NOMO-1 treated with dmso at 0.1 percent for 144 hours (cell line): Measurements from ENCODE around the gene JAGN1.
"Not testable (repeated sequence)": the region's sequence is repeated elsewhere in the genome, so short reads cannot be mapped to it uniquely, and the experiment has no call there.

Source experiments
- DNase-seq: peaks from one replicate; lab custom pipeline; 2025; ENCODE audit not compliant: unreplicated experiment; lab: John Stamatoyannopoulos, UW

JAGN1 gene

DNA sequence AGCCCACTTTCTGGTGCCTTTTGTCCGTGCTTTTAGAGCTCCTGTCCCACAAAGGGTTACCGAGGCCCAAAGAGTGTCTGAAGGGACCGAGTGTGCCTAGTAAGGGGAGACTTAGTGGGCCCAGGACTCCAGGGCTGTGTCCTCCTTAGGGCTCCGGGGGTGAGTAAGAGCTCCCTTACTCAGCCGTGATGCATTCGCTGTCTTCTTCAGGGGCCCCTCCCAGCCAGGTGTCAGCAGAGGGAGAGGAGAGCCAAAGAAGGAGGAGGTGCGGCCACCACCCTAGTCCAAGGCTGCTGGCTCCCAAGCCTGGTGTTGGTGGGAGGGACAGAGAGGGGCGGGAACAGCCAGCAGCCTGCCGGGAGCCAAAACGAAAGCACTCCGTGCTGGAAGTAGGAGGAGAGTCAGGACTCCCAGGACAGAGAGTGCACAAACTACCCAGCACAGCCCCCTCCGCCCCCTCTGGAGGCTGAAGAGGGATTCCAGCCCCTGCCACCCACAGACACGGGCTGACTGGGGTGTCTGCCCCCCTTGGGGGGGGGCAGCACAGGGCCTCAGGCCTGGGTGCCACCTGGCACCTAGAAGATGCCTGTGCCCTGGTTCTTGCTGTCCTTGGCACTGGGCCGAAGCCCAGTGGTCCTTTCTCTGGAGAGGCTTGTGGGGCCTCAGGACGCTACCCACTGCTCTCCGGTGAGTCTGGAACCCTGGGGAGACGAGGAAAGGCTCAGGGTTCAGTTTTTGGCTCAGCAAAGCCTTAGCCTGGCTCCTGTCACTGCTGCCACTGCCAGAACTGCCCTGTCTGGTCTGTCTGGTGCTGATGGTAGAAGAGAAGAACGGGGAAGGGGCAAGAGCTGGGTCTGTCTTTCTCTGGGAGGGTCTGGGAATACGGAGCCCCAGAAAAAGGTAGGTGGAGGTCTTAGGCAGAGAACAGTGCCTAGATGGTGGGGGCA is 26.6 kb downstream of the JAGN1 start, which contains the start of gene IL17RC:
Gene IL17RC, plus strand, starts transcription at position 365 of the 947 bp plus-strand sequence. Its CDS starts 218 bp downstream, at position 583.
- no peak for DNase-seq

GRCh38 chr3:9917820-9918219 is 27.4 kb downstream of the JAGN1 start:
- no peak for DNase-seq

DNA sequence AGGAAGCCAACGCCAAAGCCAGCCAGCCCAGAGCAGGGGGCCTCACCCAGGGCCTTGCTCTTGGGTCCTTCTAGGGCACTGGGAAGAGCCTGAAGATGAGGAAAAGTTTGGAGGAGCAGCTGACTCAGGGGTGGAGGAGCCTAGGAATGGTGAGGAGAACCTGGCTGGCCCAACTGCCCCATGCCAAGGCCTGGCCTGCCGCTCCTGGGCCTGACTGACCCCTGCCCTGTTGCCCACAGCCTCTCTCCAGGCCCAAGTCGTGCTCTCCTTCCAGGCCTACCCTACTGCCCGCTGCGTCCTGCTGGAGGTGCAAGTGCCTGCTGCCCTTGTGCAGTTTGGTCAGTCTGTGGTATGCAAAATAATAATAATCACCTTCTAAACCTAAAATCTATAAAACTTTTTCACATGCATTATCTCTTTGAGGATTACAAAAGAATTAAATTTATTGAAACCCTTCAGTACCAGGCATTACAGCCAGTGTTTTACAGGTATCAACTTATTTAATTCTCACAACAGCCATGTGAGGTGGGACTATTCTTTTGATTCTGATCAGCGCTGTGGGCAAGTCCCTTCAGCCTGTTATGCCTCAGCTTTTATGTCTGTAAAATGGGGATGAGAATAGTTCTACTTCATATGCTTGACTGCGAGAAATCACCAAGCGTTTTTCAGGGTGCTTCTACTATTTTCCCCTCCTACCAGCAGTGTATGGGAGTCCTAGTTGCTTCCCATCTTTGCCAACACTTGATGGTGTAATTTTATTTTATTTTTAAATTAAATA is 28.0 kb downstream of the JAGN1 start:
- DNase-seq, result no peak

DNA sequence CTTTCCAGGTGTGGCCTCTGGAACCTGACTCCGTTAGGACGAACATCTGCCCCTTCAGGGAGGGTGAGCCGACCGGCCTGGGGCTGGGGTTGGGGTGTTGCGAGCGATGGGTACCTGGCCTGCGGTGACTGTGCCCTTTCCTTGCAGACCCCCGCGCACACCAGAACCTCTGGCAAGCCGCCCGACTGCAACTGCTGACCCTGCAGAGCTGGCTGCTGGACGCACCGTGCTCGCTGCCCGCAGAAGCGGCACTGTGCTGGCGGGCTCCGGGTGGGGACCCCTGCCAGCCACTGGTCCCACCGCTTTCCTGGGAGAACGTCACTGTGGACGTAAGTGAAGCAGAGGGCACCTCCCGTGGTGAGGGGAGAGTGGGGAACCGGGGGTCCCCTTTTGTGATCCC is 37.7 kb downstream of the JAGN1 start:
- no peak for DNase-seq

DNA sequence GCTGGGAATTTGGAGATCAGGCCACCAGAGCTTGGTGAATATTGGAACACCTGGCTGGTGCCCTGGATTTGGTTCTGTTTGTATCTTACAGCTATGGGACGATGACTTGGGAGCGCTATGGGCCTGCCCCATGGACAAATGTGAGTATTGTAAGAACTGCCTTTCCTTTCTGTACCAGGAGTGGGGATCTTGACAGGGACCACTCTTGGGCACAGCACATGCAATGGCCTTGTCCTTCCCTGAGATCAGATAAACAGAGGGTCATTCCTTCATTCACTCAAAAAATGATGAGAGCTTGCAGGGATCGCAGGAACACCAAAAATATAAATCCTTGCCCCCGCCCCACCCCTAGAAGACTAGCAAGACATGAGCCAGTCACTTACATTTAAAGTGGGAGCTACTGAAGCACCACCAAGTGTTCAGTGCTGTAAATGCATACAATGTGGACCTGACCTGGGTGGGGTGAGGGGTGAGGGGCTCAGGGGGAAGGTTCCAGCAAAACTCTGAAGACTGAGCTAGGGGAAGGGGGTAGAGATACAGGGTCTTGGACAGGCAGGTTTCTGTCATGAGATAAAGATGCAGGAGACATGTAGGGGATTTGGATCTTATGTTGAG is 40.5 kb downstream of the JAGN1 start:
- DNase-seq, result no peak

GRCh38 chr3:9932535-9932842 is 42.1 kb downstream of the JAGN1 start:
- no peak for DNase-seq

DNA sequence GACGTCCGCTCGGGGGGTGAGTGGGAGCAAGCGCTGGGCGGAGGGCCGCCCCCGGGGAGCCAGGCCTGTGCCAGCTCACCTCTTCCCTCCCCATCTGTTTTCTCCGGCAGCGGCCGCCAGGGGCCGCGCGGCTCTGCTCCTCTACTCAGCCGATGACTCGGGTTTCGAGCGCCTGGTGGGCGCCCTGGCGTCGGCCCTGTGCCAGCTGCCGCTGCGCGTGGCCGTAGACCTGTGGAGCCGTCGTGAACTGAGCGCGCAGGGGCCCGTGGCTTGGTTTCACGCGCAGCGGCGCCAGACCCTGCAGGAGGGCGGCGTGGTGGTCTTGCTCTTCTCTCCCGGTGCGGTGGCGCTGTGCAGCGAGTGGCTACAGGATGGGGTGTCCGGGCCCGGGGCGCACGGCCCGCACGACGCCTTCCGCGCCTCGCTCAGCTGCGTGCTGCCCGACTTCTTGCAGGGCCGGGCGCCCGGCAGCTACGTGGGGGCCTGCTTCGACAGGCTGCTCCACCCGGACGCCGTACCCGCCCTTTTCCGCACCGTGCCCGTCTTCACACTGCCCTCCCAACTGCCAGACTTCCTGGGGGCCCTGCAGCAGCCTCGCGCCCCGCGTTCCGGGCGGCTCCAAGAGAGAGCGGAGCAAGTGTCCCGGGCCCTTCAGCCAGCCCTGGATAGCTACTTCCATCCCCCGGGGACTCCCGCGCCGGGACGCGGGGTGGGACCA is 42.6 kb downstream of the JAGN1 start:
- peak; percentile 81 for DNase-seq

DNA sequence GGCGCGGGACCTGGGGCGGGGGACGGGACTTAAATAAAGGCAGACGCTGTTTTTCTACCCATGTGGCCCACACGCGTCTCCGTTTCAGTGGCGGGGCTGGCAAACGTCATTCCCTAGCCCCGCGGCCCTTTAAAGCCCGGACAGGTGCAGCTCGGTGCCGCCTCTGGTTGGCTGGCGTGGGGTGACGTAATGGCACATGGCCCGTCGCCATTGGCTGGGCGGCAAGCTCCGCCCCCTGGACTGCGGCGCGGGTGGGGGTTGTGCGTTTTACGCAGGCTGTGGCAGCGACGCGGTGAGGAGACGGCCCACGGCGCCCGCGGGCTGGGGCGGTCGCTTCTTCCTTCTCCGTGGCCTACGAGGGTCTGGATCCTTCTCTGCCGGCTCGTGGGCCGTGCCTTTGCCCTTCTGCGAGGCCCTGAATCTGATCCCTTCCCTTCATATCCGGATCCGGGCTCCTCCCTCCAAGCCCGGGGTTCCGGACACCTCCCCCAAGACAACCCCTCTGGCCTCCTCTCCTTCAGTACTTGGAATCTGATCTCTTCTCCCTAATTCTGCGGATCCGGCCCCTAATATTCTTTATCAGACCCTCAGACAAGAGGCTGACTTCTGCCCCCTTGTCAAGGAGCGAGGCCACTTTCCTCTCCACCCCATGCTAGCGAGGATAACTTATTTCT is 43.3 kb downstream of the JAGN1 start, which contains the start of gene CRELD1:
Gene CRELD1, plus strand, starts transcription at position 274 of the 674 bp plus-strand sequence. CDS start 605 bp downstream, outside the sequence.
- peak; percentile 96 for DNase-seq

DNA sequence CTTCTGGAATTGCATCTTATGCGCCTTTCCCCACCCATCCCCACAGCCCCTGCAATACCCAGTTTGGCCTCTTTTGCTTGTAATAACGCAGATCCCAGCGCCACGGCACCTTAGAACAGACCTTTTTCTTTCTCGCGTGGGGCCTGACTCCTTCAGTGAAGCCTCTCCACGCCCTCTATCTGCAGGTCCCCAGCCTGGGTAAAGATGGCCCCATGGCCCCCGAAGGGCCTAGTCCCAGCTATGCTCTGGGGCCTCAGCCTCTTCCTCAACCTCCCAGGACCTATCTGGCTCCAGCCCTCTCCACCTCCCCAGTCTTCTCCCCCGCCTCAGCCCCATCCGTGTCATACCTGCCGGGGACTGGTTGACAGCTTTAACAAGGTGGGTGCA is 43.8 kb downstream of the JAGN1 start:
- DNase-seq, result no peak

DNA sequence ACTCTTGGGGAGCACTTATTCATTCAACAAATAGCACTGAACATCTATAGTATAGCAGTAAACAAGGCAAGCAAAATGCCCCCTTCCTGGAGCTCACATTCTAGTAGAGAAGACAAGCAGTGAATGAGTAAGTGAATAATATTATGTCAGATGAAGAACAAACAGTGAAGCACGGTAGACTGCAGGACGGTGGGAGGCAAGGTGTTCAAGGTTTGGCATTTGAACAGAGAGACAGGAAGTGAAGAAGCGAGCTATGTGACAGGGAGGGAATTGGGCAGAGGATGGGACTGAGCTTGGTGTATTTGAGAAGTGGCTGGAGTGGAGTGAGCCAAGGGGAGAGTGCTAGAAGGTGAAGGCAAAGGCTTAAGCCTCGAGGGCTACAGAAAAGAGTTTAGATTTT is 44.6 kb downstream of the JAGN1 start:
- no peak for DNase-seq

- DNase-seq, result no peak
Observed at GRCh38 chr3:9935966-9936510, 45.6 kb downstream of the JAGN1 start.

DNA sequence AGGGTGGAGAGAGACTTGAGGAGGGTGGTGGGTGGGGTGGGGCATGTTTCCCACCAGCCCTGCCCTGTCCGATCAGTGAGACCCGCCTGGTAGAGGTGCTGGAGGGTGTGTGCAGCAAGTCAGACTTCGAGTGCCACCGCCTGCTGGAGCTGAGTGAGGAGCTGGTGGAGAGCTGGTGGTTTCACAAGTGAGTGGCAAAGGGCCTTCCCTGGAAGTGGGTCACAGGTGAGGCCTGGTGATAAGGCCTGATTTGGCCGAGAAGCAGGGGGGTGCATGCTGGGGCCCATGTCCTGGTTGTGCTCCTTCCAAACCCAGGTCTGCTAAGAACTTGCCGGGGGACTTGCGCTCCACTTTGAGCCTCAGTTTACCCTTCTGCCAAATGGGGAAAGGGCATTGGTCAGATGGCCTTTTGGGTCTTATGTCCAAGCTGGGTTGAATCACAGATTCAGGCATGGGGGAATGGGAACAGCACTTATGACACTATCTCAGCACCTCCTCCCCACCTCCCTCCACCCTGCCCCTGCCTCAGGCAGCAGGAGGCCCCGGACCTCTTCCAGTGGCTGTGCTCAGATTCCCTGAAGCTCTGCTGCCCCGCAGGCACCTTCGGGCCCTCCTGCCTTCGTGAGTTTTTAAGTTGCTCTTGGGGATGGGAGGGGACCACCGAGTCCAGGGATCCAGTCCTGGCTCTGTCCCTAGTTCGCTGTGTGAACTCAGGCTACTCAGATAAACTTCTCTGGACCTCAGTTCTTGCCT is 47.3 kb downstream of the JAGN1 start:
- no peak for DNase-seq

DNA sequence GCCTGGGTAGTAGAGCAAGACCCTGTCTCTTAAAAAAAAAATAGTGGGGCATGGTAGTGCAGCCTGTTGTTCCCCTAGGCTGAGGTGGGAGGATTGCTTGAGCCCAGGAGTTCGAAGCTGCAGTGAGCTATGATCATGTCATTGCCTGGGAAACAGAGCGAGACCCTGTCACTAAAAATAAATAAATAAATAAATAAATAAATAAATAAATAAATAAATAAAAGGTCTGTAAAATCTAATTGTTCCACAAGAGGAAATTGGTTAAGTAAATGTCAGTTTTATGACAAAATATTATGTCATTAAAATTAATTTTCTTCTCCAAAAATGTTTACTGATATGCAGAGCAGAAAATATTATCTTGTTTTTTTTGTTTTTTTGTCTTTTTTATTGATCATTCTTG is 48.6 kb downstream of the JAGN1 start:
- DNase-seq, result no peak

DNA sequence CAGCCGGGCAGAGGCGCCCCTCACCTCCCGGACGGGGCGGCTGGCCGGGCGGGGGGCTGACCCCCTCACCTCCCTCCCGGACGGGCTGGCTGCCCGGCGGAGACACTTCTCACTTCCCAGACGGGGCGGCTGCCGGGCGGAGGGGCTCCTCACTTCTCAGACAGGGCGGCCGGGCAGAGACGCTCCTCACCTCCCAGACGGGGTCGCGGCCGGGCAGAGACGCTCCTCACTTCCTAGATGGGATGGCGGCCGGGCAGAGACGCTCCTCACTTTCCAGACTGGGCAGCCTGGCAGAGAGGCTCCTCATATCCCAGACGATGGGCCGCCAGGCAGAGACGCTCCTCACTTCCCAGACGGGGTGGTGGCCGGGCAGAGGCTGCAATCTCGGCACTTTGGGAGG is 49.5 kb downstream of the JAGN1 start:
- not testable (repeated sequence) for DNase-seq

DNA sequence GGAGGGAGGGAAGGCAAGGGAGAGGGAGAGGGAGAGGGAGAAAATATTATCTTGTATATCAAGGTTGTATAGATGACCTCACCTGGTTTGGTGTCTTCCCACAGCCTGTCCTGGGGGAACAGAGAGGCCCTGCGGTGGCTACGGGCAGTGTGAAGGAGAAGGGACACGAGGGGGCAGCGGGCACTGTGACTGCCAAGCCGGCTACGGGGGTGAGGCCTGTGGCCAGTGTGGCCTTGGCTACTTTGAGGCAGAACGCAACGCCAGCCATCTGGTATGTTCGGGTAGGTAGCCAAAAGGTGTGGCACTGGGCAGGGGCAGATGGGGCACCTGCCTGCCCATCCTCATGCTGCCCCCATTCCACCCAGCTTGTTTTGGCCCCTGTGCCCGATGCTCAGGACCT is 50.3 kb downstream of the JAGN1 start:
- no peak for DNase-seq

DNA sequence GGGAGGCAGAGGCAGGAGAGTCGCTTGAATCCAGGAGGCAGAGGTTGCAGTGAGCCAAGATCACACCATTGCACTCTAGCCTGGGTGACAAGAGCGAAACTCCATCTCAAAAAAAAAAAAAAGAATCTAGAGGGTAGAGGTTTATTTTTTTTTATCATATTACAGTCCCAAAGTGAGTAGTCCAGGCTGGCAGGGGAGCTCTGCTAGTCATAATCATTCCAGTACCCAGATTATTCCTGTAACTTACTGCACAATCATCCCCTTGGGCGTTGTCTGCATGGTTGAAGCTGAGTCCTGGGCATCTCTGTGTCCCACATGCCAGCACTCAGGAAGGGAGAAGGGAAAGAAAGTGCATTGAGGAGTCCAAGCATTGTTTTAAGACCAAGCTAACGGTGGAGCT is 51.8 kb downstream of the JAGN1 start:
- DNase-seq, result no peak

- DNase-seq, result no peak
Observed at GRCh38 chr3:9942934-9943690, 52.7 kb downstream of the JAGN1 start.
